ENCODE measurements around the gene AIG1.

GRCh38 chr6:143276436-143276835, 215.7 kb downstream of the AIG1 start:
- TF ChIP-seq CTCF (IDR thresholded peaks at IDR 0.05) (no peak), POLR2A (IDR thresholded peaks at IDR 0.05) (no peak)

All from body of pancreas (tissue), 4 donors.